A204.1 (cell line): ENCODE measurements around the gene NBAS.

Experiments
- FAIRE-seq: peaks from 2 replicates; lab custom pipeline; 2012; peaks lifted over from hg19 to GRCh38; lab: Jason Lieb, UNC

The NBAS gene

GRCh38 chr2:15120631-15121030 is 440.5 kb downstream of the NBAS start:
- FAIRE-seq = no peak

GRCh38 chr2:15119722-15120175 is 441.4 kb downstream of the NBAS start:
- FAIRE-seq = no peak

- no peak for FAIRE-seq
Measured at GRCh38 chr2:15117409-15118050, 443.6 kb downstream of the NBAS start.
